D721Med (cell line): Measurements from ENCODE around the gene LMLN.
"Not testable (repeated sequence)": the region's sequence is repeated elsewhere in the genome, so short reads cannot be mapped to it uniquely, and the experiment has no call there.

Source experiments
- DNase-seq: peaks from one replicate; pipeline ENCODE4 v3.0.0; 2011; ENCODE audit warnings: low spot score; ENCODE audit not compliant: insufficient read length
- FAIRE-seq: peaks from 2 replicates; lab custom pipeline; 2011; peaks lifted over from hg19 to GRCh38; lab: Jason Lieb, UNC
- TF ChIP-seq, protein P1 (sequence below): IDR thresholded peaks from 2 replicates; pipeline ENCODE4 v1.5.1; 2012; ENCODE audit warnings: mild to moderate bottlenecking, control low read depth; ENCODE audit not compliant: insufficient read depth; ENCODE audit errors: missing control alignments

LMLN gene

DNA sequence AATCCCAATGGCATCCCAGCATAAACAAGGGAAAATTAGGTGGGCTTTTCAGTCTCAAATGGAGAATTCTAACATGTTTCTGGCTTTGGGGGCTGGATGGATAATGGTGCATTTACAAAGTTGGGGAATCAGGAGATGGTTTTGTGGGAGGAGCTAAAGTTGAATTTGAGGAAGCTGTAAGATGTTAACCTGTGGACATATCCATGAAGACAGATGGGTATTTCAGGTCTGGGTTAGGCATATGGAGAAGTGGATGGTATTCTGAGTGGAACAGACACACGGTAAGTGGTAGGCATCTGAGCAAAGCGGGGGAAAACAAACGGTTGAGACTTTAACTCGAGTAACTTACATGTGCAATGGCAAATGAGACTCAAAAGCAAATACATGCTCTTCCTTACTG, 1.7 kb upstream of the LMLN start:
- FAIRE-seq (no peak), DNase-seq (no peak)
- TF ChIP-seq, protein P1, sequence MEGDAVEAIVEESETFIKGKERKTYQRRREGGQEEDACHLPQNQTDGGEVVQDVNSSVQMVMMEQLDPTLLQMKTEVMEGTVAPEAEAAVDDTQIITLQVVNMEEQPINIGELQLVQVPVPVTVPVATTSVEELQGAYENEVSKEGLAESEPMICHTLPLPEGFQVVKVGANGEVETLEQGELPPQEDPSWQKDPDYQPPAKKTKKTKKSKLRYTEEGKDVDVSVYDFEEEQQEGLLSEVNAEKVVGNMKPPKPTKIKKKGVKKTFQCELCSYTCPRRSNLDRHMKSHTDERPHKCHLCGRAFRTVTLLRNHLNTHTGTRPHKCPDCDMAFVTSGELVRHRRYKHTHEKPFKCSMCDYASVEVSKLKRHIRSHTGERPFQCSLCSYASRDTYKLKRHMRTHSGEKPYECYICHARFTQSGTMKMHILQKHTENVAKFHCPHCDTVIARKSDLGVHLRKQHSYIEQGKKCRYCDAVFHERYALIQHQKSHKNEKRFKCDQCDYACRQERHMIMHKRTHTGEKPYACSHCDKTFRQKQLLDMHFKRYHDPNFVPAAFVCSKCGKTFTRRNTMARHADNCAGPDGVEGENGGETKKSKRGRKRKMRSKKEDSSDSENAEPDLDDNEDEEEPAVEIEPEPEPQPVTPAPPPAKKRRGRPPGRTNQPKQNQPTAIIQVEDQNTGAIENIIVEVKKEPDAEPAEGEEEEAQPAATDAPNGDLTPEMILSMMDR: no peak

DNA sequence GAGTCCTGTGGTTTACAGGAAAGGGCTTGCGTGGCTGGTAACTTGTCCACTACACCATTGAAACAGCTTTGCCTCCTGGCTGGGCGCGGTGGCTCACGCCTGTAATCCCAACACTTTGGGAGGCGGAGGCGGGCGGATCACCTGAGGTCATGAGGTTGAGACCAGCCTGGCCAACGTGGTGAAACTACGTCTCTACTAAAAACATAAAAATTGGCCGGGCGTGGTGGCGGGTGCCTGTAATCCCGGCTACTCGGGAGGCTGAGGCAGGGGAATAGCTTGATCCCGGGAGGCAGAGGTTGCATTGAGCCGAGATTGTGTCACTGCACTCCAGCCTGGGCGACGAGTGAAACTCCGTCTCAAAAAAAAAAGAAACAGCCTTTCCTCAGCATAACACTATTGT, 1.2 kb upstream of the LMLN start:
- not testable (repeated sequence) for DNase-seq

DNA sequence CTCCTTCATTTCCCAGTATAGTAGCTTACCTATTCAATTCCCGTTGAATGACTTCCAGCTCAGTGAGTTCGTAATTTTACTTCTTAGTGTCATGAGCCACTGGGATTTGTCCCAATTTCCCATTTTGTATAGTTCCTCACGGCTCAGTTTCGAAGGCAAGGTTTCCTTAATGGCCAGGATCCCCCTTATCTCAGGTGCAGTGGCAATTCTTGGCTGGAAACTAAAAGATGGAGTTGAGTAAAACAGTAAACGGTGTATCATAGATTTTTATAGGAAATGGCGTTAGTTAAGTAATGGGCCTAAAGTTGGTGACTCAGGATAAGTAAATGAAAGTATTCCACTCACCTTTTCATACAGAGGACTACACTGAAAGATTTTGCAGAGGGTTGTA, 522 bp upstream of the LMLN start:
- FAIRE-seq (no peak), DNase-seq (no peak)
- TF ChIP-seq, protein P1: no peak

More for the DNA sequence above, 1.2 kb upstream of the LMLN start:
- not testable (repeated sequence) for FAIRE-seq

- FAIRE-seq (no peak), DNase-seq (no peak)
Measured at GRCh38 chr3:197960694-197961581, 921 bp downstream of the LMLN start.

DNA sequence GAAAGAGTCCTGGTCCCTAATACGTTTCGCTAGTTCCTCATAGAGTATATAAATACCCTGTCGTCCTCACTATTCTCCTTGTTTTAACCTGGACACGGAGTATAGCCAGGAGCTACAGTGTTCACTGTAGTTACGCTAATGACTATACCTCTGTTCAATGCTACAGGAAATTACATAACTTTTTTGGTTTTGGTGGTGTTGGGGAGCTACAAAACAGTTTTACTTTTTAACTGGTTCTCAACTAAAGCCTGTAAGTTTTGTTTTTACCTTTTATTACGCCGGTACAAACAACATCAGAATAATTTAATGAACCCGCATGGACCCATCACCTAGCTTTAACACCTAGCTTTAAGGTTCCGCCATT, 1.5 kb downstream of the LMLN start:
- FAIRE-seq (no peak), DNase-seq (no peak)
- TF ChIP-seq, protein P1: no peak

More at GRCh38 chr3:197960694-197961581, 921 bp downstream of the LMLN start:
- TF ChIP-seq, protein P1: no peak

- TF ChIP-seq, protein P1: no peak
- DNase-seq (no peak), FAIRE-seq (no peak)
Measured at GRCh38 chr3:197963019-197963637, 3.1 kb downstream of the LMLN start.

DNA sequence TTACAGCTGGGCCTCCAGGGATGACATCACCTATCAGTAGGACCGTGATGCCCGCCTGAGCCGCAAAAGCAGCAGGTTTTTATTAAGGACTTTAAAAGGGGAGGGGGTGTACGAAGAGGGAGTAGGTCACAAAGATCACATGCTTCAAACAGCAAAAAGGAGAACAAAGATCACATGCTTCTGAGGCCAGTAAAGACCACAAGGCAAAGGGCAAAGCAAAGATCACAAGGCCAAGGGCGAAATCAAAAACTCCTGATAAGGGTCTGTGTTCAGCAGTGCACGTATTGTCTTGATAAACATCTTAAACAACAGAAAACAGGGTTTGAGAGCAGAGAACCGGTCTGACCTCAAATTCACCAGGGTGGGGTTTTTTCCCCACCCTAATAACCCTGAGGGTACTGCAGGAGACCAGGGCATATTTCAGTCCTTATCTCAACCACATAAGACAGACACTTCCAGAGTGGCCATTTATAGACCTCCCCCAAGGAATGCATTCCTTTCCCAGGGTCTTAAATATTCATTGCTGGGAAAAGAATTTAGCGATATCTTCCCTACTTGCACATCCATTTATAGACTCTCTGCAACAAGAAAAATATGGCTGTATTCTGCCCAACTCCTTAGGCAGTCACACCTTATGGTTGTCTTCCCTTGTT, 7.4 kb downstream of the LMLN start:
- not testable (repeated sequence) for FAIRE-seq, DNase-seq

DNA sequence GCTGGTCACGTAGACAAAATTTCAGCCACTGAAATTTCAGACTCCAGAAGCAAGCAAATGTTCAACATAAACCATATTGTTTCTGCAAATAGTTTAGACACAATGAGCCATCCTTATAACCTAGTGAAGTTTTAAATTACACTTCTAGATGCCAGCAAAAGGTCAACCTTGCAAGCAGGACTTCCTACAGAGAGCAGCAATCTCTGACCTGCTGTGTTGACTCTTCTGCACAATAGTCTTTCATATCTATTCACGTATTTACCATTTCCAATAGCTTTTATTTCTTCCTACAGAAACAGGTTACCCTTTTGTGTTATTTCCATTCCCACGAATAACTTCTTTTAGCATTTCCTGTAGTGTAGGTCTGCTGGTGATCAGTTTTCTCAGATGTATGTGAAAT, 10.6 kb downstream of the LMLN start:
- DNase-seq (no peak), FAIRE-seq (no peak)
- TF ChIP-seq, protein P1: no peak
